Measurements from ENCODE around the gene BUD13. TPM values are rescaled to one million over a fixed set of nuclear protein-coding genes. Genes with fewer than 3 reads are reported as not detected.

BUD13 gene
- polyA plus RNA-seq, 1 donor (not counting 4 experiments of a cell fraction or from before 2014, with no cell fraction given): 12.6 TPM

GRCh38 chr11:116700586-116701220 lies 72.1 kb downstream of the BUD13 start:
- Histone ChIP-seq H3K79me2 (ENCODE audit: control insufficient read depth, insufficient read depth, low read length) (no peaks in the 10 kb centered on the region), H3K27ac (ENCODE audit: control insufficient read depth, insufficient read depth, low read length) (no peak overlapping the region), H3K9ac (ENCODE audit: control insufficient read depth, extremely low read depth, insufficient read depth, low read length) (no peak overlapping the region), H3K9me1 (ENCODE audit: control insufficient read depth, extremely low read depth, insufficient read depth, low read length) (no peaks in the 10 kb centered on the region), H4K20me1 (ENCODE audit: control insufficient read depth, extremely low read depth, insufficient read depth, low read length) (no peaks in the 10 kb centered on the region), H3K4me2 (ENCODE audit: control insufficient read depth, extremely low read depth, insufficient read depth, low read depth, low read length) (no peak overlapping the region), H3K9me3 (ENCODE audit: control insufficient read depth, low read depth, low read length) (no peaks in the 10 kb centered on the region), H2AFZ (ENCODE audit: control insufficient read depth, low read length) (no peak overlapping the region), H3K4me3 (ENCODE audit: control insufficient read depth in 2 of 3, extremely low read depth in 1 of 3, insufficient read depth in 2 of 3, low read depth in 1 of 3, low read length in 3 of 3) (no peak overlapping the region), H3K4me1 (ENCODE audit: control insufficient read depth, extremely low read depth, insufficient read depth, low read length) (peaks cover 14% of the 10 kb centered on the region), H3K36me3 (ENCODE audit: control insufficient read depth in 2 of 2, extremely low read depth in 1 of 2, insufficient read depth in 2 of 2, low read length in 2 of 2) (no peaks in the 10 kb centered on the region), H3K27me3 (ENCODE audit: control insufficient read depth, extremely low read depth, insufficient read depth, low read length) (no peaks in the 10 kb centered on the region)
- dilution Hi-C loops (cut with MboI; ENCODE audit: extremely low pct_ligation_motif_present, low sequenced_read_pairs): no loop called here
- FAIRE-seq: no peak
- DNase-seq (ENCODE audit: low read depth, low spot score): no peak
- TF ChIP-seq EZH2 (IDR thresholded peaks at IDR 0.05; ENCODE audit: low read length): no peak
- no peak for TF ChIP-seq CTCF (optimal IDR thresholded peaks at IDR 0.05 in 1 of 3, IDR thresholded peaks at IDR 0.05 in 1 of 3, conservative IDR thresholded peaks at IDR 0.05 in 1 of 3; ENCODE audit: extremely low read depth in 1 of 3, insufficient read depth in 2 of 3, low read length in 3 of 3)

Other genes starting within 250 kb of the BUD13 start
- 61.2 to 77.9 TPM (median 71.1 TPM) in 3 replicates for gene ZPR1, start 15.0 kb upstream of the BUD13 start, polyA plus RNA-seq
- not detected in 3 replicates for gene APOA5, start 18.9 kb upstream of the BUD13 start, polyA plus RNA-seq
- gene APOA4, start 50.3 kb upstream of the BUD13 start, polyA plus RNA-seq: not detected in 3 replicates
- gene APOC3, start 56.9 kb upstream of the BUD13 start, polyA plus RNA-seq: not detected in 3 replicates
- gene APOA1, start 64.6 kb upstream of the BUD13 start, polyA plus RNA-seq: 0.10 TPM in 1 of 3 replicates, not detected in the others